ENCODE measurements around the gene FBXO27. TPM values are rescaled to one million over a fixed set of nuclear protein-coding genes. Genes with fewer than 3 reads are reported as not detected.

Gene FBXO27
- total RNA-seq, 1 experiment from 2014 or later, result 48.5 TPM

DNA sequence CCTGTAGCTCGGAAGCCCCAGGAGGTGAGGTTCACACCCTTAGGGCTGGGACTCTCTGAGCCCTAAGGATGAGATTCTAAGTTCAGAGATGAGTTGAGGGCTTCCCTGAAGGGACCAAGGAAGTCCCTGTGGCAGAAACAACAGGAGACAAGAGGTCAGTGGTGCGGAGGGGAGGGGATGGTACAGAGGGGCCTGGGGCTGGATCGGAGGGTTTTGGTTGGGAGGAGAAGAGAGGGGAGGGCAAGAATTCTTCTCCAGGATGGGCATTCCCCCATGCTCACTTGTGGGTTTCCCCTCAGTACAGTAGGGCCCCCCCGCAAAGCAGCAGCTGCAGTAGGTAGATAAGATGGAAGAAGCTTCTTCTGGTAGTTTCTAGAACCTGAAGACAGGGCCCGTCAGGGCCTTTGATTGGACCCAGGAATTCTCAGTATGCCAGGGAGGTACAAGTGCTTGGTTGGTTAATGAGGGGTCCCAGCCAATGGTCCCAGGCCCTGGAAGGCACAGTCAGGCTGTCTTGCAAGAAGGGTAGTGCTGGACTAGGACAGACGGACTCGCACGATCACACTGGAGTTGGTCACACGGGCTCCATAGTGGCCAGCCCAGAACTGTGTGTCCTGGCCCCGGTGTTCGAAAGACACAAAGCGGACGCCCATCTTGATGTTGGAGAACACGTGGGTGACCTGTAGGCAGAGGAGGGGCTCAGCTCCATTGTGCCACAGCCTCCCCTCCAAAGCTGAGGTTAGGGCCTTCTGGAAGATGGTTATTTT lies 7.3 kb downstream of the FBXO27 start:
- peaks cover 1% of the 10 kb centered on the region; the same call in 1 of the 2 replicates for H3F3A ChIP-seq (ENCODE audit: insufficient read depth, low read depth)
- H3K9me2 ChIP-seq (ENCODE audit: insufficient read depth), result no peaks in the 10 kb centered on the region
- no peaks in the 10 kb centered on the region for H4K20me1 ChIP-seq (ENCODE audit: insufficient read depth)
- intact Hi-C loops (cut with micrococcal nuclease; ENCODE audit: unreplicated experiment), result no loop called here
- CTCF ChIA-PET, result no interaction called here
- peaks cover 3% of the 10 kb centered on the region; the same call in 1 of the 2 replicates for H3K9me3 ChIP-seq (ENCODE audit: insufficient read depth, low read depth)
- no peak overlapping the region for H3K4me2 ChIP-seq
- H3K27me3 ChIP-seq (ENCODE audit: insufficient read depth, low read depth), result no peaks in the 10 kb centered on the region
- H3K27ac ChIP-seq, result no peak overlapping the region
- TF ChIP-seq, protein P1, sequence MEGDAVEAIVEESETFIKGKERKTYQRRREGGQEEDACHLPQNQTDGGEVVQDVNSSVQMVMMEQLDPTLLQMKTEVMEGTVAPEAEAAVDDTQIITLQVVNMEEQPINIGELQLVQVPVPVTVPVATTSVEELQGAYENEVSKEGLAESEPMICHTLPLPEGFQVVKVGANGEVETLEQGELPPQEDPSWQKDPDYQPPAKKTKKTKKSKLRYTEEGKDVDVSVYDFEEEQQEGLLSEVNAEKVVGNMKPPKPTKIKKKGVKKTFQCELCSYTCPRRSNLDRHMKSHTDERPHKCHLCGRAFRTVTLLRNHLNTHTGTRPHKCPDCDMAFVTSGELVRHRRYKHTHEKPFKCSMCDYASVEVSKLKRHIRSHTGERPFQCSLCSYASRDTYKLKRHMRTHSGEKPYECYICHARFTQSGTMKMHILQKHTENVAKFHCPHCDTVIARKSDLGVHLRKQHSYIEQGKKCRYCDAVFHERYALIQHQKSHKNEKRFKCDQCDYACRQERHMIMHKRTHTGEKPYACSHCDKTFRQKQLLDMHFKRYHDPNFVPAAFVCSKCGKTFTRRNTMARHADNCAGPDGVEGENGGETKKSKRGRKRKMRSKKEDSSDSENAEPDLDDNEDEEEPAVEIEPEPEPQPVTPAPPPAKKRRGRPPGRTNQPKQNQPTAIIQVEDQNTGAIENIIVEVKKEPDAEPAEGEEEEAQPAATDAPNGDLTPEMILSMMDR (conservative IDR thresholded peaks at IDR 0.05), result no peak
- TF ChIP-seq EZH2 (IDR thresholded peaks at IDR 0.05; ENCODE audit: low read depth), result no peak
- no peak for DNase-seq
- H3K79me2 ChIP-seq (ENCODE audit: low read depth), result no peaks in the 10 kb centered on the region
- no peaks in the 10 kb centered on the region for H3K4me1 ChIP-seq (replicated peaks; ENCODE audit: insufficient read depth)
- no TSS peak for BruUV-seq (replicated peaks)
- POLR2A ChIA-PET (ENCODE audit: unreplicated experiment), result no interaction called here
- no peak overlapping the region for H3K4me3 ChIP-seq
- no peak overlapping the region for H2AFZ ChIP-seq
- H3K36me3 ChIP-seq (ENCODE audit: low read depth), result peaks cover 22% of the 10 kb centered on the region; the same call in 1 of the 2 replicates

DNA sequence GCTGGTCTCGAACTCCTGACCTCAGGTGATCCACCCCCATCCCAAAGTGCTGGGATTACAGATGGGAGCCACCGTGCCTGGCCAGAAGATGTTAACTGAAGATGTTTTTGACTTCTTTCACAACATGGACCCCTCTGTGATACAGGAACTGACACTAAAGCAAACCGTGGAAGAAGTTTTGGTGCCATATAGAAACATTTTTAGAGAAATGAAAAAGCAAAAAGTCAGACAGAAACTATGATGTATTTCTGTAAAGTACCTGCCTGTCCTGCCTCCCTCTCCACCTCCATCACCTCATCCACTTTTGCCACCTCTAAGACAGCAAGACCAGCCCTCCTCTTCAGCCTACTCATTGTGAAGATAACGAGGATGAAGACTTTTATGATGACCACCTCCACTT lies 11.3 kb downstream of the FBXO27 start:
- TF ChIP-seq, protein P1 (conservative IDR thresholded peaks at IDR 0.05), result no peak
- TF ChIP-seq EZH2 (IDR thresholded peaks at IDR 0.05; ENCODE audit: low read depth), result no peak
- ChIA-PET CTCF (interaction anchor here (0.6 kb wide), 1 partner anchor 322 kb away, joined by 5 read pairs; no protein-coding TSS in a partner anchor), POLR2A (ENCODE audit: unreplicated experiment) (no interaction called here)
- DNase-seq, result no peak
- Histone ChIP-seq H3K9me3 (ENCODE audit: insufficient read depth, low read depth) (no peaks in the 10 kb centered on the region), H3F3A (ENCODE audit: insufficient read depth, low read depth) (no peaks in the 10 kb centered on the region), H3K79me2 (ENCODE audit: low read depth) (no peaks in the 10 kb centered on the region), H3K4me3 (no peak overlapping the region), H3K4me1 (replicated peaks; ENCODE audit: insufficient read depth) (no peaks in the 10 kb centered on the region), H3K4me2 (no peak overlapping the region), H3K27me3 (ENCODE audit: insufficient read depth, low read depth) (no peaks in the 10 kb centered on the region), H3K36me3 (ENCODE audit: low read depth) (no peaks in the 10 kb centered on the region), H3K27ac (no peak overlapping the region), H2AFZ (no peak overlapping the region), H4K20me1 (ENCODE audit: insufficient read depth) (no peaks in the 10 kb centered on the region), H3K9me2 (ENCODE audit: insufficient read depth) (no peaks in the 10 kb centered on the region)
- no TSS peak for BruUV-seq (replicated peaks)
- intact Hi-C loops (cut with micrococcal nuclease; ENCODE audit: unreplicated experiment), result no loop called here

DNA sequence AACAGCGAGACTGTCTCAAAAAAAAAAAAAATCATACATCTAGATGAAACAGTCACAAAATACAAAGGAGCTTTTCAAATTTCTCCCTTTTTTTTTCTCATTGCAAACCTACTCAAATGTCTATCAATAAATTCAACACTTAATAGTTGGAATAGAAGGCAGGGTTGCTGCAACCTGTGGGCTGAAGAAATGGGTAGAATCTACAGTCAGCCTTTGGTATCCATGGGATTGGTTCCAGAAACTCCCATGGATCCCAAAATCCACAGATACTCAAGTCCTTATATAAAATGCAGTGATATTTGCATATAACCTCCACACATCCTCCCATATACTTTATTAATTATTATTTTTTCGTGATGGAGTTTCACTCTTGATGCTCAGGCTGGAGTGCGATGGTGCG lies 14.7 kb downstream of the FBXO27 start:
- Histone ChIP-seq H3K36me3 (ENCODE audit: low read depth) (no peaks in the 10 kb centered on the region), H2AFZ (no peak overlapping the region), H3K9me2 (ENCODE audit: insufficient read depth) (no peaks in the 10 kb centered on the region), H3F3A (ENCODE audit: insufficient read depth, low read depth) (no peaks in the 10 kb centered on the region), H3K4me2 (no peak overlapping the region), H3K27ac (no peak overlapping the region), H3K4me3 (no peak overlapping the region), H3K27me3 (ENCODE audit: insufficient read depth, low read depth) (no peaks in the 10 kb centered on the region), H3K79me2 (ENCODE audit: low read depth) (no peaks in the 10 kb centered on the region), H4K20me1 (ENCODE audit: insufficient read depth) (no peaks in the 10 kb centered on the region), H3K9me3 (ENCODE audit: insufficient read depth, low read depth) (no peaks in the 10 kb centered on the region), H3K4me1 (replicated peaks; ENCODE audit: insufficient read depth) (no peaks in the 10 kb centered on the region)
- no peak for DNase-seq
- intact Hi-C loops (cut with micrococcal nuclease; ENCODE audit: unreplicated experiment), result no loop called here
- ChIA-PET POLR2A (ENCODE audit: unreplicated experiment) (no interaction called here), CTCF (no interaction called here)
- TF ChIP-seq EZH2 (IDR thresholded peaks at IDR 0.05; ENCODE audit: low read depth), result no peak
- TF ChIP-seq, protein P1 (conservative IDR thresholded peaks at IDR 0.05), result no peak
- BruUV-seq (replicated peaks), result no TSS peak

Data from PC-9 (cell line).